AG04449 (cell line): Measurements from ENCODE around the gene SRRM2.

ENCODE experiments used
- CTCF ChIA-PET: fragments of 350-600 bp; formaldehyde crosslinking; extraction: SDS; loops from one replicate; lab custom pipeline; 2021; ENCODE audit warnings: antibody characterized with exemption; lab: Yijun Ruan, JAX
- POLR2A ChIA-PET: fragments of 400-600, 350-600 bp; formaldehyde crosslinking; extraction: SDS; loops from one replicate; lab custom pipeline; 2020; ENCODE audit warnings: antibody characterized with exemption, inconsistent platforms; lab: Yijun Ruan, JAX
- DNase-seq: peaks from one replicate; pipeline ENCODE4 v3.0.0-alpha.2; 2010; ENCODE audit warnings: low read depth, low spot score
- H3K4me3 ChIP-seq: 2 replicates; pipeline ENCODE4 v1.5.1; 2011; ENCODE audit warnings: low read depth, mild to moderate bottlenecking, control low read depth, low read length
- TF ChIP-seq, protein P1 (sequence below): IDR thresholded peaks from one replicate; pipeline ENCODE4 v1.5.1; 2011; ENCODE audit warnings: mild to moderate bottlenecking, moderate library complexity, low read length, control low read depth, inconsistent platforms; ENCODE audit not compliant: insufficient read depth; ENCODE audit errors: missing control alignments

The SRRM2 gene

DNA sequence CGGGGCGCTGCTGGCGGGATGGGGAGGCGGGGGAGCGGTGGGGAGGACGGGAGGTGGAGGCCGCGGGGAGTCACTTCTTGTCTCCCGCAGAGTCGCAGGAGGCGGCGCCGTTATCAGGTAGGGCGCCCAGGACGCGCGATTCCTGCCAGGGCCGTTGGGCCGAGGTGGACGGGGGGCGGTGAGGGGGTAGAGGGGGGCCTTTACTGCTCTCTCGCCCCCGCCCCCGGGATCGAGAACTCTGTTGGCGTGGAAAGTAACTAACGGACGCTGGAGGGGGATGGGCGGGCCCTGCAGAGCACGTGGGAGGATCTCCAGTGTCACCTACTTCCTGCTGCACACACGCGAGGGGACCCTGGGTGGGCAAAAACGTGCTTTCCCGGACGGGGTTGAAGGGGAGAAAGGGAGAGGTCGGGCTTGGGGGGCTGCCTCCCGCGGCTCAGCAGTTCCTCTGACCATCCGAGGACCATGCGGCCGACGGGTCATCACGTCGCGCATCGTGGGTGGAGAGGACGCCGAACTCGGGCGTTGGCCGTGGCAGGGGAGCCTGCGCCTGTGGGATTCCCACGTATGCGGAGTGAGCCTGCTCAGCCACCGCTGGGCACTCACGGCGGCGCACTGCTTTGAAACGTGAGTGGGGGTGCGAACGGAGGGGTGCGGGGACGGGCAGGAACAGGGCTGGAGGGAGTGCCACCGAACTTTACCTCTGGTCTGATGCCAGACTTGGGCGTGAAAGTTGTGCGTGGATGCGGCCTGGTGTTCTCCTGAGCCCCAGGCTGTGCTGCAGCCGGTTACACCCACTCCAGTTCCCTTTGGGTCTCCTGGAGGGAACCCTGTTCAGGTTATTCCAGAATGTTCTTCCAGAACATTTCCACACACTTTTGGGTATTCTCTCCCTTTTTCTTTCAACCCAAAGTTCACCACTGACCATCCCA, 65.2 kb downstream of the SRRM2 start:
- H3K4me3 ChIP-seq: no peak overlapping the region
- TF ChIP-seq, protein P1, sequence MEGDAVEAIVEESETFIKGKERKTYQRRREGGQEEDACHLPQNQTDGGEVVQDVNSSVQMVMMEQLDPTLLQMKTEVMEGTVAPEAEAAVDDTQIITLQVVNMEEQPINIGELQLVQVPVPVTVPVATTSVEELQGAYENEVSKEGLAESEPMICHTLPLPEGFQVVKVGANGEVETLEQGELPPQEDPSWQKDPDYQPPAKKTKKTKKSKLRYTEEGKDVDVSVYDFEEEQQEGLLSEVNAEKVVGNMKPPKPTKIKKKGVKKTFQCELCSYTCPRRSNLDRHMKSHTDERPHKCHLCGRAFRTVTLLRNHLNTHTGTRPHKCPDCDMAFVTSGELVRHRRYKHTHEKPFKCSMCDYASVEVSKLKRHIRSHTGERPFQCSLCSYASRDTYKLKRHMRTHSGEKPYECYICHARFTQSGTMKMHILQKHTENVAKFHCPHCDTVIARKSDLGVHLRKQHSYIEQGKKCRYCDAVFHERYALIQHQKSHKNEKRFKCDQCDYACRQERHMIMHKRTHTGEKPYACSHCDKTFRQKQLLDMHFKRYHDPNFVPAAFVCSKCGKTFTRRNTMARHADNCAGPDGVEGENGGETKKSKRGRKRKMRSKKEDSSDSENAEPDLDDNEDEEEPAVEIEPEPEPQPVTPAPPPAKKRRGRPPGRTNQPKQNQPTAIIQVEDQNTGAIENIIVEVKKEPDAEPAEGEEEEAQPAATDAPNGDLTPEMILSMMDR: no peak
- no peak for DNase-seq
- CTCF ChIA-PET: no interaction called here
- POLR2A ChIA-PET: no interaction called here

- DNase-seq: no peak
- H3K4me3 ChIP-seq: no peak overlapping the region
- TF ChIP-seq, protein P1: no peak
- ChIA-PET POLR2A (no interaction called here), CTCF (interaction anchor here (1.2 kb wide), 1 partner anchor 22 kb away, joined by 3 read pairs; no protein-coding TSS in a partner anchor)
Measured at GRCh38 chr16:2818272-2818876, 65.9 kb downstream of the SRRM2 start.

- TF ChIP-seq, protein P1: no peak
- no peak overlapping the region for H3K4me3 ChIP-seq
- ChIA-PET POLR2A (no interaction called here), CTCF (interaction anchor here (0.6 to 1.2 kb wide), 2 partner anchors 21 to 100 kb away, joined by 3 read pairs; no protein-coding TSS in a partner anchor)
- DNase-seq: no peak
Measured at GRCh38 chr16:2819179-2819938, 66.9 kb downstream of the SRRM2 start.

- H3K4me3 ChIP-seq: no peak overlapping the region
- ChIA-PET POLR2A (no interaction called here), CTCF (interaction anchor here (1.1 kb wide), 1 partner anchor 48 kb away, joined by 3 read pairs; no protein-coding TSS in a partner anchor)
- TF ChIP-seq, protein P1: no peak
- no peak for DNase-seq
Measured at GRCh38 chr16:2819939-2820835, 67.7 kb downstream of the SRRM2 start.
